OCI-M1 (cell line): ENCODE results near the gene RPTOR.

ENCODE experiments used
- DNase-seq: peaks from one replicate; lab custom pipeline; 2025; lab: John Stamatoyannopoulos, UW

Gene RPTOR

GRCh38 chr17:80643326-80644099, 98.9 kb downstream of the RPTOR start:
- DNase-seq = no peak

GRCh38 chr17:80644536-80644935, 99.9 kb downstream of the RPTOR start:
- no peak for DNase-seq

DNA sequence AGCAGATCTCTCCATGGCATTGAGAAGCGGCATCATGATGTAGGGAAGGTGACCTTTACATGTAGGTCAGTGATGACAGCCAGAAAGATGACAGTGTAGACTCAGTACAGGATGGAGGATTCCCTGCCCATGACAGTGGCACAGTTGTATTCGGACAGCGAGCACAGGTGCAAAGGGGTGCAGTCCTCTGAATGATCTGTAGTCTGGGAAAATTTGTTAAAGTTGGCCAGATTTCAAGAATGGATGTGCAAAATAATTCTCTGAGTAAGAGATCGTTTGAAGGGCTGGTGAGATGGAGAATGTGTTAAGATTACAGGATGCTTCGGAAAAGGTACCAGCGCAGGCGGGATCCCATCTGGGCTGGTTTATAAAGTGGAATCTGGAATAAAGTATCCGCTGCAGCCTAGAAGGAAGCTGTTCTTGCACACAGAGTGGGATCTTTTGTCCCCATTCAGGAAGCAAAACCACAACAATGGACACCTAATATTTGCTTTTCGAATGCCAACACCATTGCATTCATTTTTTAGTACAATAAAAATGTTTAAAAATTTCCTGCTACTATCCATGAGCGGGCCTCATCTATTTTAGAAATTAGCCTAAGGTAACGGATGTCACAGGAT, 101.2 kb downstream of the RPTOR start:
- no peak for DNase-seq

GRCh38 chr17:80646328-80646727, 101.7 kb downstream of the RPTOR start:
- no peak for DNase-seq

DNA sequence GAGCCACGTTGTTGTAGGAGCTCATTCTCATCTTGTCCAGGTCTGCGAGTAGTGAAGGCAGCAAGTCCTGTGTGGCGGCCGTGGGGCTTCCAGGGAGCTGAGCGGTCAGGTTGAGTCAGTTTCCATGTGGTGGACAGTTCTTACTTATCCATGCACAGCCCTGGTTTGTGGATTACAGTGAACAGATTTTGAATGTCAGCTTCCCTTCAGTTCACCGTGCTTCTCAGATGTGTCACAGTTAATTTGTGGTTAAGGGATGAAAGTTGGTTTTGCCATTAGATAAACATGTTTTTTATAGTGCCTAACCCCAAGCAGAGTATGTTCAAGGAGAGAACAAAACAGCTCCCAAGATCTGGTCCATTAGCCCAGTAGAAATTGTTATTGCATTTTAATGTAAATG, 103.1 kb downstream of the RPTOR start:
- peak; percentile 2 for DNase-seq

- no peak for DNase-seq
Observed at GRCh38 chr17:80649200-80649644, 104.6 kb downstream of the RPTOR start.

DNA sequence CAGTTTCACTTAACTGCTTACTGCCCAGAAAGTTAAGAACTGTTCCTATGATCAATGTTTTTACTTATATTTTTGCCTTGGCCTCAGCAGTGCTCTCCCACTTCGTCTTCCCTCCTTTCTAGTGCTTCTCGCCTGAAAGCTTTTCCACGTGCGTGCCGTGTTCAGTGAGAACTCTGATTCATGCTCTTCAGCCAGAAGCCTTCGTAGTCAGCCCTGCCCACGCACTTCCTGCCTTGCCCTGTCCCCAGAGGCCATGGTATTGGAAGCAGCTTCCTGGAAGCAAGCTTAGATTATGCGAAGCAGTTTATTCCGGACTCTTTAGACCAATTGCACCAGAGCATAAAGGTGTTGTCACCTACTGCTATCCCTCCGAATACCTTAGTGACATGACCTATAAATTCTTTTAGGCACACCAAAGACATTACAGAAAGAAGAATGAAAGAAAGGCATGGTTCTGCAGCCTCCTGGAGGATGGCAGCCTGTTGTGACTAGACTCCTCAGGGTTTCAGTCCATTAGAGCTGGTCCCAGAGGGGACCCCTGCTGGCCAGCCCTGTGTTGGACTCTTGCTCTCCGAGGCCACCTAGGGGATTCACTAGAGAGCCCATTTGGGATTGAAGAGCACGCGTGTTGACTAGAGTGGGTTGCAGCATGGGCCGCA, 105.2 kb downstream of the RPTOR start:
- DNase-seq = peak; percentile 53

- no peak for DNase-seq
Observed at GRCh38 chr17:80650331-80650672, 105.7 kb downstream of the RPTOR start.

DNA sequence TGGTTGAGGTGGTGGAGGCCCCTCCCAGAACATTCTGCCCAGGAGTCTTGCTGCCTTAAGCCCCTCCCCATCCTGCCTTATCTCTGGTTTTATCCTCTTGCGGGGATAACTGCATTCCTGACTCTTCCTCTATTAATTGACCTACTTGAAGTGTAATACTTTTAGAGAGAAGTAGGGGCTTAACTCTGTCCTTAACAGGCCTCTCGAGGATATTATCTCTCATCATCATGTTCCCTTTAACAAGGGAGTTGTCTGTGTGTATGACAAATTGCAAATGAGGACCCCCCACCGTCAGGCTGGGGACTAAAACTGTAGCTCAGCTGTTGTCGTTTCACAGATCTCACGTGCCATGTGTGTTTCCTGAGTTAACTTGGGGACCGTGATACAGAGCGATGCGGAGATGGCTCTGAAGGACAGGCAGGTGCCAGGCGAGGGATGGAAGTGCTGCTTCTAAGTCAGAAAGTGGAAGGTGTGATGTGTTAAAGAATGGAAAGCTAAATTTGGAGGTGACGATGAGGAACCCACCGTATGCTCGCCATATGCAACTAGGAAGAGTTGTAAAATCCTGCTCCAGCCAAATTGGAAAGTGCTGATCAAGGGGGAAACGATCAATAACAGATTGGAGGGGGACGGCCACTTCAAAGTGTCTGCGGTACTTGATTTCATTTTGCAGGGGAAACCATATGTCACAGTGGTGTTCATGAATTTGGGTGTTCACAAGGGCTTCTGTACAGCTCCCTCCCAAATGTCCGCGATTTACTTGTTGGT, 106.3 kb downstream of the RPTOR start:
- no peak for DNase-seq

GRCh38 chr17:80652756-80653330, 108.2 kb downstream of the RPTOR start:
- DNase-seq = no peak

GRCh38 chr17:80653856-80654255, 109.2 kb downstream of the RPTOR start:
- DNase-seq = no peak

GRCh38 chr17:80655608-80656007, 111.0 kb downstream of the RPTOR start:
- no peak for DNase-seq

GRCh38 chr17:80656590-80656989, 112.0 kb downstream of the RPTOR start:
- no peak for DNase-seq

- DNase-seq = no peak
Observed at GRCh38 chr17:80657561-80657960, 112.9 kb downstream of the RPTOR start.

GRCh38 chr17:80658821-80659220, 114.2 kb downstream of the RPTOR start:
- no peak for DNase-seq

GRCh38 chr17:80659651-80660050, 115.0 kb downstream of the RPTOR start:
- DNase-seq = no peak

DNA sequence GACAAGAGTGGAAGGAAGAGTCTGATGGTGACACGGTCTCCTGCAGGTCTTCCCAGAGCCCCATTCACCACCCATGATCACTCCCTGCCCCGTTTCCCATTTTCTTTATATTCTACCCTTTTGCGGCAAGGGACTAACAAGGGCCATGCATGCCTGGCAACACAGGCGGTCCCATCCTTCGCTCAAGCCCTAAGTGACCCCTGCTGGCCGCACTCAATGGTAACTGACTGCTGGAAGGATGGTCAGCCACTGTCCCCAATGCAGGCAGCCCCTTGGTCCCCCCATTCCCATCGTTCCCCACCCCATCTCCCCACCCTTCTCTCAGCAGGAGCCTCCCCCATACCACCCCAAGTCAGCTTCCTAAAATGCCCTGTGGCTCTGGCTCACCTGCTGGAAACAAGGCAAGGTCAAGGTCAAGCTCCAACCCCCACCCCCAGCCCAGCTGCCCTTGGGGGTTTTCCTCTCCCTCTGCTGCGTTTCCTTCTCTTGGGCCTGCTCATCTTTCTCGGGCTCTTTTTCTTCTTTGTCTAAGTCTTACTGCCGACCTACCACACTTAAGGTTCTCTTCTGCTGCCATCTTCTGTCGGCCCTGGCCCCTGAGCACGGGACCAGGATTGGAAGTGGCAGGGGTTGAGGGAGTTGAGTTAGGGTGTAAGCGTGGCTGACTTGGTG, 116.0 kb downstream of the RPTOR start:
- DNase-seq = no peak

GRCh38 chr17:80662557-80662956, 117.9 kb downstream of the RPTOR start:
- no peak for DNase-seq

GRCh38 chr17:80663781-80664206, 119.2 kb downstream of the RPTOR start:
- DNase-seq = no peak

DNA sequence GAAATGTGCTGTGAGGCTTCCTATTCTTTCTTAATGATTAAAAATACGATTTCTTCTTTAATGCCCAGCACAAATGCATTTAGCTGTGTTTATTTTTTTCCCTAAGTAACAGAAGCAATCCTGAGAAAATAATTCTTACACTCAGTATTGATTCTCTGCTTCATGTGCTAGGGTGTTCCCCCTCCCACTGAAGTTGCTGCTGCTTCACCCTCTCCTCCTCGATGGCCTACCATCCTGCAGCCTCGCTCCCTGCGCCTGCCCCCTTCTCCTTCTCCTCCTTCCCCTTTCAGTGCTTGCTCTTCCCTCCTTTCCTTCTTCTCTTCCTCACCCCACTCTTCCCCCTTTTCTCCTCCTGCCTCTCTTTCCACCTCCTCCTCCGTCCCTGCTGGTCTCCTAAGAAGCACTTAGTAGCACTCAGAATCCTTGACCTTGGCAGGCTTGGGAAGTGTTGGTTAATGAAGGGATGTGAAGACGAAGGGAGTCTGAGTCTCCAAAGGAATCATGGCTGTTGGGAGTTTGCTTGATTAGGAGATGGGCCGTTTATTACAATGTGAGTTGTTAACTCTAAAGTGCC, 119.7 kb downstream of the RPTOR start:
- no peak for DNase-seq

DNA sequence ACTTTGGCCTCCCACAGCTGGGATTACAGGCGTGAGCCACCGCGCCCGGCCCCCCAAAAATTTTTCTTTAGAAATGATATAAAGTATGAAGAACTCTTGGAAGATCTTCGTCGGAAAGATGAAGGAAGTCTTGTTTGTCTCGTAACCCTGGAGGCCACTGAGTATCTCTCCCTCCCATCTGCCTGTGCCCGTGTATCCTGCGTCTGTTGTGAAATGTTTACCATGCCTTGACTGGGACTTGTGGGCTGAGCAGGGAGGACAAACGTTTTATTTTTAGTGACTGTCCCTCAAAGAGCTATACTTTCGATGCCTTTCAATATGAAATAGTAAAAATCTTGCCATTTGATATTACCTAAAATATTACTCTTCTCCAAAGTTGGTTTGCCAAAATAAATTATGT, 121.2 kb downstream of the RPTOR start:
- no peak for DNase-seq
